Heart left ventricle (tissue), 13 donors: ENCODE measurements around the gene GHRL.

Experiments used
- POLR2A ChIP-seq, 2 donors: fragments of 450-650 bp; IDR thresholded peaks; one replicate each; pipeline ENCODE4 v1.6.1; 2017; ENCODE audit warnings: antibody characterized with exemption in 2 of 2, mild to moderate bottlenecking in 2 of 2, moderate library complexity in 2 of 2
- TF ChIP-seq, protein P1 (sequence below), 12 donors: fragments of 200-600 bp; sonication (generic) in 4 of 12; IDR thresholded peaks; one replicate each; pipeline versions ENCODE4 v1.5.0 to v1.8.0; 2018 to 2022; ENCODE audit warnings: antibody characterized with exemption in 12 of 12, mild to moderate bottlenecking in 5 of 12
- donor health status: ischemic (EF 13 %, LVEDD 7.1; RV severe dilation, severe dysfunction).
- donor health status: DM: no; HTN: yes; CAD: no.
- donor health status: DM: no; HTN: no; CAD: no.
- donor health status: ischemic (EF 25% LVEDD 6.9; RV normal size, moderate dysfunction).
- donor health status: ischemic (EF 25% LVEDD 5.7; RV mildly dilated, moderate dysfunction).
- donor health status: ischemic (EF 35%, LVEDD 5.7; RV mildly dilated, moderate dysfunction).
- donor health status: nonischemic (EF 11% LVEDD 7.7; RV severe dilation, severe dysfunction).
- donor health status: DM: yes; HTN: yes; CAD: no.
- donor health status: PGD.
- donor health status: ischemic (EF 29% LVEDD 5.4; RV normal size, mild dysfunction).
- donor health status: nonischemic (EF 23%, LVEDD 6.1; RV moderate dilation, normal function).

DNA sequence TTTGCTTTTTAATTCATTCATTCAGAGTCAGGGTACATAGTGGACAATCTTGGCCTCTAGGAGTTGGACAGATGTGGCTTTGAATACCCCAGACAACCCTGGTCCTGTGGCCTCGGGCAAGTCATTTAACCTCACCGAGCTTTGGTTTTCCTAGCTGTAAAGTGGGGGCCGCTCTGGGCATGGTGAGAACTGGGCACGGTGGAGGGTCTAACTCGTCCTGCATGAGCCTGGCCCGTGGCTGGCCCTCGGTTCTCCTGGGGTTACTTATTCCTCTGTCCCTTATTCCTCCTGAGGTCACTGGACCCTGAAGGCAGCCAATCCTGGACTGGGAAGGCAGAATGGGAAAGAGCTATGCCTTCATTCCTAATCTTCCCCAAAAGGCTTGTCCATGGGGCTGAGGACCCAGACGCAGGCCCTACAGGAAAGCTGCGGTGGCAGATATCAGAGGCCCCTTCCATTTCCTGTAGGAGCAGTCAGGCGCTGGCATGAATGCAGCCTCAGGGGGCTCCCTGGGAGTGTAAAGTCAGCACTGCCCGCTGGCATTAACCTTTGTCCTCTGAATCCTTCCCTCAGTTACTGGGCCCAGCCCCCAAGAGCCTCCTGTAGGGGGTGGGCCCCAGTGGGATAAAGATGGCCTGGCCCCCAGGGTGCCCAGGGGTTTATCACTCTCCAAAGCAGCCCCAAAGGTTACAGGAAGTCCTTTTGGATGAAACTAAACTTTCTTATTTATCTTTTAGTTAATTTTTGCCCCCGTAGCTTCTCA, 46.0 kb upstream of the GHRL start:
- TF ChIP-seq, protein P1, sequence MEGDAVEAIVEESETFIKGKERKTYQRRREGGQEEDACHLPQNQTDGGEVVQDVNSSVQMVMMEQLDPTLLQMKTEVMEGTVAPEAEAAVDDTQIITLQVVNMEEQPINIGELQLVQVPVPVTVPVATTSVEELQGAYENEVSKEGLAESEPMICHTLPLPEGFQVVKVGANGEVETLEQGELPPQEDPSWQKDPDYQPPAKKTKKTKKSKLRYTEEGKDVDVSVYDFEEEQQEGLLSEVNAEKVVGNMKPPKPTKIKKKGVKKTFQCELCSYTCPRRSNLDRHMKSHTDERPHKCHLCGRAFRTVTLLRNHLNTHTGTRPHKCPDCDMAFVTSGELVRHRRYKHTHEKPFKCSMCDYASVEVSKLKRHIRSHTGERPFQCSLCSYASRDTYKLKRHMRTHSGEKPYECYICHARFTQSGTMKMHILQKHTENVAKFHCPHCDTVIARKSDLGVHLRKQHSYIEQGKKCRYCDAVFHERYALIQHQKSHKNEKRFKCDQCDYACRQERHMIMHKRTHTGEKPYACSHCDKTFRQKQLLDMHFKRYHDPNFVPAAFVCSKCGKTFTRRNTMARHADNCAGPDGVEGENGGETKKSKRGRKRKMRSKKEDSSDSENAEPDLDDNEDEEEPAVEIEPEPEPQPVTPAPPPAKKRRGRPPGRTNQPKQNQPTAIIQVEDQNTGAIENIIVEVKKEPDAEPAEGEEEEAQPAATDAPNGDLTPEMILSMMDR (IDR thresholded peaks at IDR 0.05): no peak
- TF ChIP-seq POLR2A (IDR thresholded peaks at IDR 0.05): no peak
